GM18519 (cell line): ENCODE results near the gene CDH4.

ENCODE experiments used
- ATAC-seq: cut with Tn5 transposase; IDR thresholded peaks from one replicate; pipeline ENCODE4 v1.9.1; 2021; ENCODE audit warnings: mild to moderate bottlenecking, moderate library complexity; ENCODE audit not compliant: unreplicated experiment, low FRiP score

CDH4 gene

DNA sequence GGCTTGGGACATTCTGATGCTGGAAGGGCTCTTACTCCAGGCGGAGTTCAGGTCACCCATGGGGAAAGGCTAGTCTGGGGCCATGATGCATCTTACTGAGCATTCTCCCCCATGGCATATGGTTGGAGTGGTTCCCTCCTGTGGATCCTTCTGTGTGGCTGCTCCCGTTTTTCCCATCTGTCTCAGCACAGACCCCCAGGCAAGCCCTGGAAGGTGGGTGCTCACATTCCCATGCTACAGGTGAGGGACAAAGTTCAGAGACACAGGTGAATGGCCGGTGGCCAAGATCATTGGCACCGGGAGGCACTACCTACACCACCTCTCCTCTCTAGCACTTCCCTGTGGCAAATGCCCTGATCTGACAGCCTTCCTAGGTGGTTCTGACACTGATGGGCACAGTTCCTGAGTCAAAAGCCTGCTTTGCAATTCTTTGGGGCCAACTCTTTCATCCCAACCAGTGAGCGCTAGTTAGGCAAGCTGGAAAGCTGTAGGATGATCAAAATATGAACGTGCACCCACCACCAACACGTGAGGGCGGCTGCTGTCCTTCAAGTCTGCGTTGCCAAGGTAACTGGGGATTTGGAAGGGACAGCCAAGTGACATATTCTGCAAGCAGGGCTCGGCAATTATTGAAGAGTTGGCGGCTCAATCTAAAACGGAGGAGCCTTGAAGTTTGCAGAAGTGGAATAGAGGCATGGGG, 124.6 kb downstream of the CDH4 start:
- no peak for ATAC-seq

DNA sequence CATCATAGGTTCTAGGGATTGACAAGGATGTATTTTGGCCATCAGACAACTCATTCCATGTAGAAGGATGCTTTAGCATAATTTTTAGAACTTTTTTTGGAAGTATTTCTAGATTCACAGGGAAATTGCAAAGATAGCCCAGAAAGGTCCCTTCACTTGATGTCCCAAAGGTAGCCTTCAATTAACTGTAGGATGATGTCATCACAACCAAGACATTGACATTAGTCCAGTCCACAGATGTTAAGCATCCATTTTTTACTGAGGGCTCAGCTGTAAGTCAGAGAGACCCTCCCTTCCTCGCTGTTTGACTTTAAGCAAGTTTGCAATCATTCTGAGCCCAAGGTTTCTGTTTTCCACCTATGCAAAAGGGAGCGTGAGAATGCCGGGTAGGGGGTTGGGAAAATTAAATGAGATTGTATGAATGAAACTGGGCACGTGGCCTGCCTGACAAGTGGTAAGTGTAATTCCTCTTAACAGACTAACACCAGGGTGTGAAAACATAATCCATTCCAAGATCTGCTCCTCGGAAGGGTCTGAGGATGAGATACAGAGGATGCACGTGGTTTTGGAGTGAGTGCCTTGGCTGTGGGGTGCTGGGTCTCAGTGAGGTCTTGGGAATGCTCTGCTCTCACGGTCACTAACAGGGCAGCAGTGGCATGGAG, 126.8 kb downstream of the CDH4 start:
- no peak for ATAC-seq

DNA sequence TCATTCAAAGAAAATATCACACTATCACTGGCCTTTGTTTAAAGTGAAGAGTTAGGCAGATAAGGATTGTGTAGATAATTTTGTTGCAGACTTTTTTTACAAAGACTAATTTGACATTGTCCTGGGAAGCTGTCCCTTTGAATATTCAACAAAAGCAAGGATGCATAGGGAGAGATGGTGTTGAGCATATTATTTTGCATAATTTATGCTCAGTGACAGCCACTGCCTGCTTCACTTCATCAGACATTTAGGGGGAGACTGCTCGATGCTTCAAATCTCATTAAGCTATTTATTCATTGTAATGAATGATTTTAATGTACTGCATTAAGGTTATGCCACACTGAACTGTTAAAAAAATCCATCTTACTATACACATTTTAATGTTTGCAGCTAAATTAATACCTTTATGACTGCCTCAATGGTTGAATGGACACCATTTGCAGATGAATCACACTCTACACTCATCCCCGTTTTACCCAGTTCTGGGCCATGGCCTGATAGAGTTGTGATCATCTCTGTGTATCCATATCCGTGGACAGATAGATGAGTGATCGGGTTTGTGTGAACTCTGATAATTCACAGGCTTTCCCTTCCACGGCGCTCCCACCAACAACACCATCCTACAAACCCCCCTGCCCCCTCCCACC, 128.0 kb downstream of the CDH4 start:
- no peak for ATAC-seq

DNA sequence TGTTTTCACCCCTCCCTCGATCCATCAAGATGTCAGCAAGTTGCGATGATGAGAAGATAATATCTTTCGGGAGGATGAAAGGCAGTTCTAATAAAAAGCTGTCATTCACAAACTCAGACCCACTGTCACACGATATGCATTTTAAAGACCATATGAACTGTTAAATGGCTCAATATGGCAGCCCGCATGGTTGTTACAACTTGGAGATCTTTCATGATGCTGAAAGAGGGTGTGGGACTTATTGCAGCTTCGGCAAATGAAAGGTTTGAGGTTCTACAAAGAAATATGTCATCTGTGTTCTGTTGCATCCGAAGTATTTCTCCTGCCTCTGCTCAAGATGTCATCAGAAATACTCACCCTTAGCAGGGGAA, 128.5 kb downstream of the CDH4 start:
- ATAC-seq, result no peak

DNA sequence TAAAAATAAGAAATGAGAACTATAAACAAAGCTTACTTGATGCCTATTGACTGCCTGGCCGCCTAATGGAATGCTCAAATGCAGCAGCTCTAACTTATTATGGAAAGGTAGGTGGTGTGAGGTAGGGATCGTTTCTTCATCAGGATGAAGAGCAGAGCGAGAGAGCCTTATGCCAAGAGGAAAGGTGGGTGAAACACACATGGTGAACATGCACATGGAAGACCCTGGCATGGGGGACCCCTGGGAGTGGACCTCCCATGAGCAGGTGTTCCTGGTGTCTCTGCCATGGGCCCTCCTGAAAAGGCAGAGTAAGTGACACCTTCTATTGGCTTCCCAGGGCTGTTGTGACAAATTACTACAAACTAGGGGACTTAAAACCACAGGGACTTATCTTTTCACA, 130.1 kb downstream of the CDH4 start:
- ATAC-seq, result no peak

DNA sequence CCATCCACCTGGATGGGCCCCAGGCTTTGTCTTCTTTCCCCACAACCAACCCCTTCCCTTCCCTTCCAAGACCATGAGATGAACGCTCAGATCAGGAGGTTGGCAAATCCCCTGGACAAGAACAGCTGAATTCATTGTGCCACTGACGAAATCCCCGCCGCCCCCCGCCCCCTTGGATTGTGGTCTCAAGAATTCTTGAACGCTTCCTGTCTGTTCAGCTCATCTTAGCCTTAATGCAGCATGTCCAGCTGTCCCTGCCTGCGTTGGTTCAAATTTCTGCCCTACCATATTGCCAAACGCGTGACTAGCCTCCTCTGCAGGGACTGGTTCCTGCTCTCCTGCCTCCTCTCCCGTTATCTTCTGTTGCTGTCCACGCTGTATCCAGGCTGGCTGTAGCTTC, 133.2 kb downstream of the CDH4 start:
- ATAC-seq, result no peak

DNA sequence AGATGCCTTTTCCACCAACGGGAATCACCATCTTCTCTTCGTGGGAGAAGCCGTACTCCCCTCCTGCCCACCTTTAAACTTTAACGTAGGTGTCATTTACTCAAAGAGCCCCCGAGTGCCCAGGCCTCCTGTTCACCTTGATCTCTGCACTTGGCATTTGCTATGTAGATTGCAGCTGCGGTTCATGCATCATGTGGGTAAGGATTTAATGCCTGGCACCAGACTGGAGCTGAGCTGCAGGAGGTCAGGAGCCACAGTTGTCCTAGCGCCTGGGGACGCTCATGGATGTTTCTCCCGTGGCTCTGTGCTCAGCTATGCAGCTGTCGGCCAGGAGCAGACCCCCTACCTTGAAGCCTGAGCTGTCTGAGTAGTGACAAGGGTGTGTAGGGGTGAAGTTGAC, 133.7 kb downstream of the CDH4 start:
- ATAC-seq, result no peak

DNA sequence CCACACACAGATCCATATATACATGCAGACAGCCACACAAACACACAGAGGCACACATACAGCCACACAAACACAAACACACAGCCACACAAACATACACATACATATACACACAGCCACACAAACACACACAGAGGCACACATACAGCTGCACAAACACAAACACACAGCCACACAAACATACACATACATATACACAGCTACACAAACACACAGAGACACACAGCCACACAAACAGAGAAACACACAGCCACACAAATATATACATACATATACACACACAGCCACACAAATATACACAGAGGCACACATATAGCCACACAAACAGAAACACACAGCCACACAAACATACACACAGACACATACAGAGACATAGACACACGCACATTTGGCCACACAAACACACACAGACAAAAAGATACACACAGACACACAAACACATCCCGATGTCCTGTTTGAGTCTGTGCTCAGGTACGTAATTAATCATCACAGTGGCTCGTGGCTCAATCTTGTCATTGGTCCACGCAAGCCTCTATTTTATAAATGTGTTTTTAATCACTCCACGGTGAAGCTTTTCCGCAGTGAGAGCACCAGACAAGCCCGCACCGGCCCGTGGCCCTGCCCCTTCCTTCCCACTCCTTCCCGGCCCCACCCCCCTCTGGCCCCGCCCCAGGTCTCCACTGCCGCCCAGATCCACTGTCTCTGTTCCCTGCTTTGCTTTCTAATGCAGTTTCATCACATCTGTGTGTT, 135.3 kb downstream of the CDH4 start:
- ATAC-seq, result no peak

DNA sequence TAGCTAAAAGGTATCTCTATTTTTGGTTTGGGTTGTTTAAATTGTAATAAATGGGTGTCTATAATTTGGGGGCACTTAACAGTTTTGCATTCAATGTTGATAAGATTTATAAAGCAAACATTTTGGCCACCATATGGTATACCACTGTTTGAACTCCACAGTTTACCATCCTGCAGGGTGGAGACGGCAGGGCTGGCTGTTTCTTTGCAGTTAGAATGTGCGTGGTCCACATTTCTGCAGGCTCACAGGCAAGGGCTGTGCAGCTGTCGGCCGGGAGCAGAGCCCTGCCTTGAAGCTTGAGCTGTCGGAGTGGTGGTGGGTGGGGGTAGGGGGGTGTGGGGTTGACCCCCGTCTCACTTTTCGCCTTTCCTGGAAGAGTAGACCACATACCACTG, 135.9 kb downstream of the CDH4 start:
- no peak for ATAC-seq

DNA sequence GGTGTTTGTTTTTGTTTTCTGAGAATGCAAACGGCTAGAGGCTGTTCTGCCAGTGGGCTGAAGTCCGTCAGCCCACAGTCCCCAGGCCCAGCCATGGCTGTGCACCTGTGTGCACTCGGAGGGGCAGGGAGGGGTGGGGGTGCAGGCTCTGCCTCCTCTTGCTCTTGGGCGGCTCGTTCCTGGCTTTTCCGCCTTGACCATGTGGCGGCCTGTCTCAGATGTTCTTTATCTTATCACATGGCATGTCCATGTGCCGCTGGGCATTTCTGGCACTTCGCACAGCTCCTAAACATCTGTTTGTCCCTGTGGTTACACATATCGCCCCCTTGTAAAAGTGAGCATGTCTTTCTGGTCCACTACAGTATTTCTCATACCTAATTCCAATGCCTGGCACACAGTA, 137.0 kb downstream of the CDH4 start:
- no peak for ATAC-seq

DNA sequence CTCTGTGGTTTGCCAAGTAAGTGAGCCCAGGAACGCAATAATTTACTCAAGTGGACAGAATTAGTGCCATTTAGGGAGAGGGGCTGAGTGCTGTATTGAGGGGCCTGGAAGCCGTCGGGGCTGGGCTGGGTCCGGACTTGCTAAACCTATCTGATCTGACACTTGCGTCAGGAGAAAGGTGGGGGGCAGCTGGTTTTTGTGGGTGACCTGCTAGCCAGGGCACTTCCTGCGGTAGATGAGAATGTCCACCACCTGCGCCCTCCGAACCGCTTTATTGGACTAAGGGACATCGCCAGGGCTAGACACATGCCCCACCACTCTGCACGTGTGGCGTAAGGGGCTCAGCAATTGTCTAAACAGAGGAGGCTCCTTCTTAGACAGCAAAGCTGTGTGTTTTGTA, 139.1 kb downstream of the CDH4 start:
- no peak for ATAC-seq

DNA sequence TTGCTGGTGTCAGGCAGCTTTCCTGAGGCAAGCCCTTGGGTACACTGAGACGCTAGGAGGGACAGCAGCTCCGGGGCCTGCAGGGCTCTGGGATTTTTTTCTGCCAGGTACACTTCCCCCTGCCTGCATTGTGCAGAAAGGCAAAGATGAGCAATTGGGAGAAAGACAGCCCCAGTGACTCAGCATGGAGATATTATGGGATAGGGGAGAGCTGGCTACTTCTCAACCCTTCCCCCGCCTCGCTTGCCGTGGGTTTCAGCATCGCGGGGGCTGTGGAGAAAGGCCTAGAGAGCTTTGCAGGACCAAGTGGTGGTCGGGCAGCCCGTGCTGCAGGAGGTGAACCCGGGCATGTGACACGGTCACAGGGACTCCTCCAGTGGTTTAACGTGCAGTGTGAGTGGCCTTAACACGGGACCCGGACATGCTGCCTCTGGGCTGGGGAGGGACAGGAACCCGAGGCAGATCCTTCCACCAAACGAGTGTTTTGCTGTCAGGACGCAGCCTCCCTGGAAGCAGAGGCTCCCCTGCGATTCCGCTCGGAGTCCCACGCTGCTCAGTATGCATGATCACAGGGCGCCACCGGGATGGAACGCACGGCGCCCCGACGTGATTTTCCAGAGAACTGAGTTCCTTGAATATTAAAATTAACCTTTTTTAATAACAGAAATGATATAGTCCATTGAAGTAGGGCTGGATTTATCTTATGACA, 139.9 kb downstream of the CDH4 start:
- no peak for ATAC-seq

DNA sequence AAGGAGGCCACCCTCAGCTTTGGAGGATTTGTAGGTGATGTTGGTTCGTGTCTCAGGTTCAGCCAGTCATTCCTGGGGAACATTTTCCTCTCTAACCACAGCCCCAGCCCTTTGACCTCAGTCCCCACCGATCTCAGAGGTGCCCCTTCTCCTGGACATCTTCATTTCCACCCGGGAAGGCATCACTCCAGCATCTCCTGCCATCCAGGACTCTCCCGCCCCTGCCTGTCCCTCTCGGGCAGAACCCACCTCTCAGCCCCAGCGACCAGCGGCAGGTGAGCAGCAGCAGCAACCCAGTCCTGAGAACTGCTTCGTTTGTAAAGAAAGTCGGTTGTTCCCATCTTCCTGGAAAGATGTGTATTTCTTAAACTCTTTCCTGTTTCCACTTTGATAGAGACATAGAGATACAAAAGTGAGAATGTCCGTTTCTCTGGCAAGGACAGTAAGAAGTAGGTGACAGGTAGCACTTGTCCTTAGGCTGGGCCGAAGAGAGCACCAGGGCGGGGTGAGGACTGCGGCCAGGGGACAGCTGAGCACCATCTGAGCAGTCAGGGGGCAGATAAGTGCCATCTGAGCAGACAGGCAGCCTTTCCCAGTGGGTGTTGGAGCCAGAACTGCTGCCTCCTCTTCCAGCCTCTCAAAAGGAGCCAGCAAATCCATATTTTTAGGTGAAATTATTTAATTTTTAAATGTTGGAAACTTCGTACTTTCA, 142.2 kb downstream of the CDH4 start:
- no peak for ATAC-seq

DNA sequence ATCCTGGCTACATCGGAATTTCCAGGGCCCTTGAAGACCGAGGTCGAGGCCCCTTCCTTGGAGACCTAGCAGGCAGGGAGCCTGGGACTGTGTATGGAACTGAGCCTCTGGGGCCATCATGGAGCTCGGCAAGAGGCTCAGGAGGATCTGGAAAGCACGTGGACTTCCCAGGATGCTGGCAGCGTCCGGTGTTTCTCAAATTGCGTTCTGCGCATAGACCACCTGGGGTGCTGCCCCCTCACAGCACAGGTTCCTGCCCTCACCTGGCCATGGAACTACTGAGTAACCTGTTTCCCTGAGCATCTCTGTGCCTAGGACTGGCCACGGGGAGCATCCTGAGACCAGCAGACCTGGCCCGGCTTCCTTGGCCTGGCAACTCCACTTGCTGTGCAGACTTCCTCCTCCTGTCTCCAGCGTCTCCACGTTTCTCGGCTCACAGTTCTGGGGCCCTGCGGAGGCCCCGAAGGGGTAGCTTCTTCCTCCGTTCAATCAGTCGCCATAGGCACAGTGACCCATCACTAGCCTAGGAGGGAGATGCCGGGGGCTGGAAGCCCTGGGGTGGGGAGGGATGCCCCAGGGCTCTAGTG, 144.3 kb downstream of the CDH4 start:
- ATAC-seq, result no peak

DNA sequence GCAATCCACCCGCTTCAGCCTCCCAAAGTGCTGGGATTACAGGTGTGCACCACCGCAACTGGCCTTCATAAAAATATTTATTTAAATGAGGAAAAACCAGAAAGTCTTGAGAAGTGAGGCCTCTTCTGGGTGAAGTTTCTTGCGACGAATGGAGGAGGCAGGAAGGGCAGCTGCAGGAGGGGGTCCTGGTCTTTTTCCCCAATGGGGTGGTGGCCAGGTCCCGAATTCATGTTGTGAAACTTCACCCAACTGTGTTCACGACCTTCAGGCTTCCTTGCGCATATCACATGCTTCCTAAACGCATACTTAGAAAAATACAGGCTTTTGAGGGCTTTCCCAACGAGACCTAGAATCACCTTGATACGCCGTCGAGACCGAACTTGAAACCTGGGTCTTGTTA, 145.1 kb downstream of the CDH4 start:
- no peak for ATAC-seq

DNA sequence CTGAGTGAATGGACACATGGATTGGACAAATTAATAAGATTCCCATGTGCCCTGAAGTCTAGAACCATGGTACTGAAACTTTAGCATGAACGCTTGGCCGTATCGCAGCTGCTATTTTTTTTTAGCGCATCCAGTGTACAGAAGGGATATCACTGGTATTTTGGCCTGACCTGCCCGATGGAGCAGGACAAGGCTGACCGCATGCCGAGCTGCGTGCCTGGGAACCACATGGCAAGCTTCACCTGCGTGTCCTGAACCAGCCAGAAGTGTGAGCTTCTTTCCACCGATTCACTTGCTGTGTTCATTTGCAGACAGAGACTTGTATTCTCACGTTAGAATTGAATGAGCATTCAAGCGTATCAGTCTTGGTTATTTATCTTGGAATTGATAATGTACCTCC, 145.7 kb downstream of the CDH4 start:
- ATAC-seq, result no peak

DNA sequence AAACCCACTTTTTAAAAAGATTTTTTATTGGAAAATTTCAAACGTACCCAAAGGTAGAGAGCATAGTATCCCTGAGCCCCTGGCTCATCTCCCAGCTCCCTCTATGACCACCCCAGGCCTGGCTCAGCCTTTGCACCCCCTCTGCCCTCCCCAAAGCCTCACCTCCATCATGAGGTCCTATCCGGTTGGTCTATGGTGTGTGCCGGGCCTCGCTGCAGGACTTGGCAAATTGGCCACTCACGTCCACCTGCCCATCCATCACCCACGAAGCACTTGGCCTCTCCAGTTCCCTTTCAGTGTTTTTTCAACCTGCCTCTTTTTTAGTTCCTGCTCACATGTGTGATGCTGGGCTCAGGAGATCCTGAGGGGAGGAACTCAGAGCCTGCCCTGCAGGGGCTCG, 147.4 kb downstream of the CDH4 start:
- no peak for ATAC-seq

DNA sequence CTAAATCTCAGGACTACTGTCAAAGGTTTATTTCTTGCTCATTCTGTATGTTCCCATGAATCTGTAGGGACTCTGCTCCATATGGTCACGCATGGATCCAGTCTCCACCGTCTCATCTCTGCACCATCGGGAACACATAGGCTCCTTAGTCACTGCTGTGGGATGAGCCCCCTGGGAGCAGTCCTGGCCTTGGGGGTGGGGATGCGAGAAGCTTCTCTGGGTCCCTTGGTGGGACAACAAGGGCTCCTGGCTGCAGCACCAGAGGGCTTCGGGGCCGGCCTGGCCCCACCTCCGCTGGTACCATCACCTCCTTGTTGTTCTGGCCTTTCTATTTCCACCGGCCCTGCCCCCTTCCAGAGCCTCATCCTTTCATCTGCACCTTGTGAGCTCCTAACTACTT, 148.4 kb downstream of the CDH4 start:
- ATAC-seq, result no peak

DNA sequence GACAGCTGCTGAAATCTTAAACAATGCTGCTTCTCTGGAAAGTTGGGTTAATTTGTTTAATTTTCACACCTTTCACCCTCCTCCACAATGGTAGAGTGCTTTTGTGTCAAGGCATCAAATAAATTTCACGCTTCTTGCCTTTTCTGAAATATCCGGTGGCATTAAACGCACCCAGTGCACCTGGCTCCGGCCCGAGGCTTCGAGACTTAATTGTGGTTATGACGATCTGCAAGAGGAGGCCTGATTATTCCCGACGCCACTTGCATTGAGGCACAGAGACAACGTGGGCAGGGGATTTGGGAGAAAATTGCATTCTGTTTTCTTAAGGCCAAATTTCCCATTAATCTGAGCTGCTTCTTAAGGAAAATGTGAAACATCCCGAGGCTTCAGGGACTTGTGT, 152.2 kb downstream of the CDH4 start:
- no peak for ATAC-seq

DNA sequence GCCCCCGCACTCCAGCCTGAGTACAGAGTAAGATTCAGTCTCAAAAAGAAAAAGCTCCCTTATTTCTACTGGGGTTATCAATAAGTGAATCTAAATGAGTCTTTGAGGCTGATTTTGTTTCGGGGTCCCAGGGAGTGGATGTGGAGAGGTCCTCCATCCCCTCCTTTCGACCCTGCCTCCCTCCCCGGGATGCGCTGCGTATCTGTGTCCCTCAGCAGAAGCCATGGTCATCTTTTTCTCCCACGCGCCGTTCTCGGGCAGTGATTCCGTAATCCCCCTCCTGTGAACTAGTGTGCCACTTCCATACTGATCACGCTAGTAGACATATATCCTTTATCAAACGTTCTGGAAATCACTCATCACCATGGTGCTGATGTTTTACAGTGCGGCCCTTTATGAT, 152.9 kb downstream of the CDH4 start:
- no peak for ATAC-seq
